Activated CD8-positive, alpha-beta memory T cell treated with anti-CD3 and anti-CD28 coated beads for 48 hours (primary cell): ENCODE data around the gene MYO7A.
A peak's percentile ranks its signal among the peaks of the same experiment; 100 is the strongest.

Experiments used
- DNase-seq, 3 experiments: peaks; one replicate each; pipeline ENCODE4 v3.0.0-alpha.2; 2020; ENCODE audit warnings: low read depth in 2 of 3, low spot score in 2 of 3

MYO7A gene

GRCh38 chr11:77144857-77145428 is 16.9 kb downstream of the MYO7A start:
- no peak for DNase-seq

GRCh38 chr11:77146261-77147035 is 18.4 kb downstream of the MYO7A start:
- DNase-seq, result no peak

GRCh38 chr11:77147036-77147315 is 18.9 kb downstream of the MYO7A start:
- no peak for DNase-seq

- no peak for DNase-seq
Measured at GRCh38 chr11:77147668-77148321, 19.7 kb downstream of the MYO7A start.

GRCh38 chr11:77148963-77149715 is 21.1 kb downstream of the MYO7A start:
- no peak for DNase-seq

GRCh38 chr11:77149716-77150392 is 21.8 kb downstream of the MYO7A start:
- DNase-seq, result no peak

GRCh38 chr11:77150836-77151235 is 22.8 kb downstream of the MYO7A start:
- no peak for DNase-seq

- DNase-seq, result peak; percentile 49 to 51 (median 49)
Measured at GRCh38 chr11:77151804-77152509, 23.9 kb downstream of the MYO7A start.

GRCh38 chr11:77152846-77153245 is 24.8 kb downstream of the MYO7A start:
- no peak for DNase-seq

GRCh38 chr11:77153276-77154185 is 25.5 kb downstream of the MYO7A start:
- DNase-seq, result no peak

- DNase-seq, result no peak
Measured at GRCh38 chr11:77154381-77155081, 26.5 kb downstream of the MYO7A start.

GRCh38 chr11:77155082-77155475 is 27.0 kb downstream of the MYO7A start:
- no peak for DNase-seq

GRCh38 chr11:77155556-77156130 is 27.6 kb downstream of the MYO7A start:
- no peak for DNase-seq

GRCh38 chr11:77156396-77157195 is 28.6 kb downstream of the MYO7A start:
- no peak for DNase-seq

GRCh38 chr11:77158041-77158695 is 30.1 kb downstream of the MYO7A start:
- no peak for DNase-seq

GRCh38 chr11:77159219-77159936 is 31.3 kb downstream of the MYO7A start:
- DNase-seq, result no peak
